CD14-positive monocyte (primary cell): Measurements from ENCODE around the gene PTPRE. TPM values are rescaled to one million over a fixed set of nuclear protein-coding genes. Genes with fewer than 3 reads are reported as not detected.

ENCODE experiments used
- DNase-seq, 3 donors: peaks; one replicate each; pipeline ENCODE4 v3.0.0-alpha.2; 2011 to 2022
- H2AFZ ChIP-seq: 2 replicates; pipeline ENCODE4 v1.6.0; 2012; ENCODE audit warnings: mild to moderate bottlenecking, low read depth, low read length, inconsistent platforms; ENCODE audit not compliant: insufficient read depth, poor library complexity, severe bottlenecking
- H3K27ac ChIP-seq, 2 donors: 1 replicate in 1 of 2; 2 replicates in 1 of 2; pipeline ENCODE4 v1.5.1; 2012 to 2013; ENCODE audit warnings: low read length in 2 of 2, control low read depth in 1 of 2, inconsistent platforms in 1 of 2, low read depth in 1 of 2, mild to moderate bottlenecking in 1 of 2
- H3K27me3 ChIP-seq, 2 donors: one replicate each; pipeline versions ENCODE4 v1.6.0 to v1.6.1; 2011 to 2013; ENCODE audit warnings: low read length in 2 of 2; ENCODE audit not compliant: control insufficient read depth in 2 of 2, insufficient read depth in 2 of 2
- H3K36me3 ChIP-seq, 2 donors: replicated peaks in 1 of 2; 1 replicate in 1 of 2; 2 replicates in 1 of 2; pipeline versions ENCODE4 v1.5.1 to v1.6.1; 2012 to 2013; ENCODE audit warnings: low read length in 2 of 2, control low read depth in 1 of 2, inconsistent platforms in 1 of 2, mild to moderate bottlenecking in 1 of 2; ENCODE audit not compliant: insufficient read depth in 2 of 2, control insufficient read depth in 1 of 2
- H3K4me1 ChIP-seq, 2 donors: 1 replicate in 1 of 2; 2 replicates in 1 of 2; pipeline versions ENCODE4 v1.5.1 to v1.6.1; 2012 to 2013; ENCODE audit warnings: low read length in 2 of 2, control low read depth in 1 of 2, inconsistent platforms in 1 of 2, mild to moderate bottlenecking in 1 of 2, moderate library complexity in 1 of 2; ENCODE audit not compliant: insufficient read depth in 2 of 2, control insufficient read depth in 1 of 2
- H3K4me2 ChIP-seq: replicated peaks from 2 replicates; pipeline ENCODE3; 2012; ENCODE audit warnings: low read length, moderate library complexity, mild to moderate bottlenecking; ENCODE audit not compliant: poor library complexity, severe bottlenecking; ENCODE audit errors: extremely low read depth
- H3K4me3 ChIP-seq, 3 experiments: fragments of 200-600 bp in 1 of 3; sonication (generic) in 1 of 3; replicated peaks in 1 of 3; 1 replicate in 2 of 3; 2 replicates in 1 of 3; pipeline ENCODE4 v1.5.1; 2011 to 2013; ENCODE audit warnings: low read length in 3 of 3, mild to moderate bottlenecking in 3 of 3, control low read depth in 2 of 3, low read depth in 2 of 3, inconsistent platforms in 1 of 3, moderate library complexity in 1 of 3
- H3K79me2 ChIP-seq: 2 replicates; pipeline ENCODE4 v1.6.0; 2012; ENCODE audit warnings: mild to moderate bottlenecking, control low read depth, inconsistent platforms, low read length, moderate library complexity; ENCODE audit not compliant: insufficient read depth
- H3K9ac ChIP-seq: 2 replicates; pipeline ENCODE4 v1.6.0; 2017; ENCODE audit warnings: low read length, mild to moderate bottlenecking; ENCODE audit not compliant: insufficient read depth, poor library complexity, severe bottlenecking
- H3K9me3 ChIP-seq, 2 donors: replicated peaks in 1 of 2; 1 replicate in 1 of 2; 2 replicates in 1 of 2; pipeline versions ENCODE4 v1.5.1 to v1.6.1; 2012 to 2013; ENCODE audit warnings: low read length in 2 of 2, control low read depth in 1 of 2; ENCODE audit not compliant: control insufficient read depth in 1 of 2, insufficient read depth in 1 of 2
- H4K20me1 ChIP-seq: 2 replicates; pipeline ENCODE4 v1.6.0; 2012; ENCODE audit warnings: mild to moderate bottlenecking, low read length, control low read depth, moderate library complexity; ENCODE audit not compliant: insufficient read depth
- H3K27ac Mint-ChIP-seq, 7 donors: one replicate each; pipeline ENCODE4 v1.8.0; 2020; ENCODE audit warnings: mild to moderate bottlenecking in 7 of 7, mixed read lengths in 7 of 7, moderate library complexity in 6 of 7, inconsistent platforms in 2 of 7
- H3K27me3 Mint-ChIP-seq, 3 donors: one replicate each; pipeline ENCODE4 v1.8.0; 2021 to 2022; ENCODE audit warnings: low read depth in 3 of 3, mild to moderate bottlenecking in 3 of 3, mixed read lengths in 3 of 3, moderate library complexity in 3 of 3, inconsistent platforms in 1 of 3
- H3K36me3 Mint-ChIP-seq, 2 donors: one replicate each; pipeline ENCODE4 v1.8.0; 2020; ENCODE audit warnings: mixed read lengths in 2 of 2, inconsistent platforms in 1 of 2, mild to moderate bottlenecking in 1 of 2
- H3K4me1 Mint-ChIP-seq: one replicate; pipeline ENCODE4 v1.8.0; 2020; ENCODE audit warnings: mild to moderate bottlenecking, mixed read lengths
- H3K4me3 Mint-ChIP-seq, 2 donors: one replicate each; pipeline ENCODE4 v1.8.0; 2020; ENCODE audit warnings: mild to moderate bottlenecking in 2 of 2, mixed read lengths in 2 of 2, moderate library complexity in 1 of 2
- H3K9me3 Mint-ChIP-seq, 7 donors: one replicate each; pipeline ENCODE4 v1.8.0; 2020 to 2022; ENCODE audit warnings: mixed read lengths in 7 of 7, mild to moderate bottlenecking in 6 of 7, moderate library complexity in 6 of 7, inconsistent platforms in 2 of 7
- WGBS: methylation state at CpG from one replicate; pipeline ENCODE4 v1.1.5; 2013; ENCODE audit warnings: missing lambda C conversion rate; ENCODE audit not compliant: insufficient coverage; 5-methylcytosine and 5-hydroxymethylcytosine counted together
- intact Hi-C, 2 donors: fragments of 100-400 bp; cut with micrococcal nuclease; formaldehyde crosslinking; loops; one replicate each; pipeline versions ENCODE4 v1.15.0 to v1.15.1; 2023
- polyA plus RNA-seq, 3 donors: library from polyadenylated mRNA; depleted of rRNA in 1 of 3; unstranded in 2 of 3; stranded (reverse) in 1 of 3; fragments of 300-500 nt in 2 of 3; fragments of >200 nt in 1 of 3; fragmentation: Illumina TruSeq in 2 of 3; gene quantifications; 1 replicate in 2 of 3; 2 replicates in 1 of 3; pipeline ENCODE4 v1.2.3, GENCODE V29; 2012 to 2021
- TF ChIP-seq, protein P1 (sequence below): fragments of 200-600 bp; IDR thresholded peaks from one replicate; pipeline ENCODE4 v1.8.0; 2022; ENCODE audit warnings: antibody characterized with exemption, mild to moderate bottlenecking

Gene PTPRE
- polyA plus RNA-seq, 3 donors: 95.2 to 271 (median 125) TPM

GRCh38 chr10:127961071-127961470 lies 54.2 kb downstream of the PTPRE start:
- H3K4me1 Mint-ChIP-seq: peaks cover 15% of the 10 kb centered on the region
- Histone ChIP-seq H3K4me2 (no peak overlapping the region), H3K79me2 (peaks cover 49% of the 10 kb centered on the region), H3K9ac (no peak overlapping the region), H3K36me3 (peaks cover 0 to 10% of the 10 kb centered on the region in 2 donors), H3K4me1 (peaks cover 0 to 2% of the 10 kb centered on the region in 2 donors), H3K27me3 (no peaks in the 10 kb centered on the region), H3K27ac (no peak overlapping the region), H4K20me1 (peaks cover 97% of the 10 kb centered on the region), H2AFZ (no peak overlapping the region), H3K9me3 (no peaks in the 10 kb centered on the region), H3K4me3 (no peak overlapping the region)
- intact Hi-C loops: no loop called here
- peaks cover 0 to 8% (median 2%) of the 10 kb centered on the region in 3 donors for H3K27me3 Mint-ChIP-seq
- peaks cover 13 to 29% of the 10 kb centered on the region in 2 donors for H3K36me3 Mint-ChIP-seq
- no peak for DNase-seq
- peaks cover 0 to 6% (median 2%) of the 10 kb centered on the region in 7 donors for H3K9me3 Mint-ChIP-seq
- TF ChIP-seq, protein P1, sequence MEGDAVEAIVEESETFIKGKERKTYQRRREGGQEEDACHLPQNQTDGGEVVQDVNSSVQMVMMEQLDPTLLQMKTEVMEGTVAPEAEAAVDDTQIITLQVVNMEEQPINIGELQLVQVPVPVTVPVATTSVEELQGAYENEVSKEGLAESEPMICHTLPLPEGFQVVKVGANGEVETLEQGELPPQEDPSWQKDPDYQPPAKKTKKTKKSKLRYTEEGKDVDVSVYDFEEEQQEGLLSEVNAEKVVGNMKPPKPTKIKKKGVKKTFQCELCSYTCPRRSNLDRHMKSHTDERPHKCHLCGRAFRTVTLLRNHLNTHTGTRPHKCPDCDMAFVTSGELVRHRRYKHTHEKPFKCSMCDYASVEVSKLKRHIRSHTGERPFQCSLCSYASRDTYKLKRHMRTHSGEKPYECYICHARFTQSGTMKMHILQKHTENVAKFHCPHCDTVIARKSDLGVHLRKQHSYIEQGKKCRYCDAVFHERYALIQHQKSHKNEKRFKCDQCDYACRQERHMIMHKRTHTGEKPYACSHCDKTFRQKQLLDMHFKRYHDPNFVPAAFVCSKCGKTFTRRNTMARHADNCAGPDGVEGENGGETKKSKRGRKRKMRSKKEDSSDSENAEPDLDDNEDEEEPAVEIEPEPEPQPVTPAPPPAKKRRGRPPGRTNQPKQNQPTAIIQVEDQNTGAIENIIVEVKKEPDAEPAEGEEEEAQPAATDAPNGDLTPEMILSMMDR: no peak
- no peak overlapping the region for H3K4me3 Mint-ChIP-seq
- peak overlapping the region in 1 of 7 donors; percentile 37 for H3K27ac Mint-ChIP-seq
- WGBS: 58% methylated on average over 5 of the region's 9 CpGs

DNA sequence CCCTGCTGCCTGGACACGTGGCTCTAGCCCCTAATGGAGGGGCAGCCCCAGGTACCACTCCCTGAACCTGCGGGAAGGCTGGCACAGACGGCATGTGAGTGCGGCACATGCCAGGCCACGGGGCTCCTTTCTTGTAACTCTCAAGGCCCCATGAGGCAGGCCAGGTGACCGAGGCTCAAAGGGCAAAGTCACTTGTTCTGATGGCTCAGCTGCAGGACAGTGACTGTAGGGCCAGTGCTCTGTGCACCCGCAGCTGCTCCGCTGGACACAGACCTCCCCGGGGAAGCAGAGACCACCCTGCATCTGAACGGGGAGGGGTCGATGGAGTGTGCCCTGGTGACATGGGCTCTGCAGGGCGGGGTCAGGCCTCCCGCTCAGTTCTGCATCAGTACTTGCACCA lies 55.3 kb downstream of the PTPRE start:
- H4K20me1 ChIP-seq: peaks cover 97% of the 10 kb centered on the region
- H3K4me3 ChIP-seq: no peak overlapping the region
- peaks cover 0 to 2% of the 10 kb centered on the region in 2 donors for H3K4me1 ChIP-seq
- peak overlapping the region in 1 of 7 donors; percentile 51 for H3K27ac Mint-ChIP-seq
- H3K36me3 ChIP-seq: peaks cover 0 to 20% of the 10 kb centered on the region in 2 donors
- peaks cover 0 to 8% (median 0%) of the 10 kb centered on the region in 3 donors for H3K27me3 Mint-ChIP-seq
- H3K4me1 Mint-ChIP-seq: peaks cover 15% of the 10 kb centered on the region
- no peak overlapping the region for H3K4me2 ChIP-seq
- no peak overlapping the region for H2AFZ ChIP-seq
- H3K9ac ChIP-seq: no peak overlapping the region
- intact Hi-C loops: no loop called here
- H3K4me3 Mint-ChIP-seq: no peak overlapping the region
- H3K27me3 ChIP-seq: no peaks in the 10 kb centered on the region
- no peak overlapping the region for H3K27ac ChIP-seq
- TF ChIP-seq, protein P1: no peak
- H3K79me2 ChIP-seq: peaks cover 51% of the 10 kb centered on the region
- peaks cover 0 to 1% (median 0%) of the 10 kb centered on the region in 7 donors for H3K9me3 Mint-ChIP-seq
- WGBS: 93% methylated on average over 13 of the region's 13 CpGs
- H3K9me3 ChIP-seq: no peaks in the 10 kb centered on the region
- DNase-seq: no peak
- peaks cover 16 to 33% of the 10 kb centered on the region in 2 donors for H3K36me3 Mint-ChIP-seq
